ENCODE data around the gene CRACR2A. TPM values are rescaled to one million over a fixed set of nuclear protein-coding genes. Genes with fewer than 3 reads are reported as not detected.

CRACR2A gene
- total RNA-seq, 1 experiment from 2014 or later = not detected

- H3K27me3 ChIP-seq (ENCODE audit: low read length) = peaks cover 47% of the 10 kb centered on the region
- POLR2A ChIA-PET (ENCODE audit: unreplicated experiment) = no interaction called here
These were observed 152.7 kb downstream of the CRACR2A start for GRCh38 chr12:3600039-3600720.

GRCh38 chr12:3598896-3599860 is 153.7 kb downstream of the CRACR2A start:
- H3K4me2 ChIP-seq (ENCODE audit: low read length) = no peak overlapping the region
- H3F3A ChIP-seq (ENCODE audit: low read length, unreplicated experiment) = no peaks in the 10 kb centered on the region
- no peaks in the 10 kb centered on the region for H4K20me1 ChIP-seq (ENCODE audit: low read length)
- H3K4me3 ChIP-seq (ENCODE audit: low read length) = no peak overlapping the region
- DNase-seq = no peak
- H3K27me3 ChIP-seq (ENCODE audit: low read length) = peaks cover 43% of the 10 kb centered on the region
- no peaks in the 10 kb centered on the region for H3K9me2 ChIP-seq (replicated peaks; ENCODE audit: low read length)
- no peak for ATAC-seq
- TF ChIP-seq EZH2 (IDR thresholded peaks at IDR 0.05; ENCODE audit: low read length, unreplicated experiment) (no peak), CTCF (conservative IDR thresholded peaks at IDR 0.05; ENCODE audit: low read depth, low read length) (no peak), EZH2phosphoT487 (IDR thresholded peaks at IDR 0.05; ENCODE audit: borderline replicate concordance, low read length) (no peak)
- CTCF ChIA-PET = no interaction called here
- POLR2A ChIA-PET (ENCODE audit: unreplicated experiment) = no interaction called here
- H3K4me1 ChIP-seq (ENCODE audit: insufficient read depth, low read length) = no peaks in the 10 kb centered on the region
- no peaks in the 10 kb centered on the region for H3K36me3 ChIP-seq (ENCODE audit: low read depth, low read length)
- no TSS peak for BruUV-seq (replicated peaks)
- H3K9ac ChIP-seq (ENCODE audit: low read length) = no peak overlapping the region
- no peaks in the 10 kb centered on the region for H3K9me3 ChIP-seq (ENCODE audit: low read length)
- H3K27ac ChIP-seq (ENCODE audit: low read length) = no peak overlapping the region
- intact Hi-C loops (cut with micrococcal nuclease) = no loop called here
- H3K79me2 ChIP-seq (ENCODE audit: low read length) = no peaks in the 10 kb centered on the region
- H2AFZ ChIP-seq (ENCODE audit: low read length) = no peak overlapping the region

More at GRCh38 chr12:3600039-3600720, 152.7 kb downstream of the CRACR2A start:
- intact Hi-C loops (cut with micrococcal nuclease) = no loop called here
- Histone ChIP-seq H3K4me3 (ENCODE audit: low read length) (no peak overlapping the region), H3K9me3 (ENCODE audit: low read length) (no peaks in the 10 kb centered on the region), H3K9me2 (replicated peaks; ENCODE audit: low read length) (no peaks in the 10 kb centered on the region), H3K36me3 (ENCODE audit: low read depth, low read length) (no peaks in the 10 kb centered on the region), H3K79me2 (ENCODE audit: low read length) (no peaks in the 10 kb centered on the region), H3K4me2 (ENCODE audit: low read length) (no peak overlapping the region), H3K27ac (ENCODE audit: low read length) (no peak overlapping the region), H3K9ac (ENCODE audit: low read length) (no peak overlapping the region), H2AFZ (ENCODE audit: low read length) (no peak overlapping the region), H3K4me1 (ENCODE audit: insufficient read depth, low read length) (no peaks in the 10 kb centered on the region; the same call in 1 of the 2 replicates), H4K20me1 (ENCODE audit: low read length) (no peaks in the 10 kb centered on the region), H3F3A (ENCODE audit: low read length, unreplicated experiment) (no peaks in the 10 kb centered on the region)
- no peak for DNase-seq
- CTCF ChIA-PET = no interaction called here
- BruUV-seq (replicated peaks) = no TSS peak
- ATAC-seq = no peak
- TF ChIP-seq CTCF (conservative IDR thresholded peaks at IDR 0.05; ENCODE audit: low read depth, low read length) (no peak), EZH2 (IDR thresholded peaks at IDR 0.05; ENCODE audit: low read length, unreplicated experiment) (no peak), EZH2phosphoT487 (IDR thresholded peaks at IDR 0.05; ENCODE audit: borderline replicate concordance, low read length) (no peak)
